Islet precursor cell (in vitro differentiated cells): ENCODE results near the gene CALU.

Experiments
- DNase-seq: peaks from one replicate; pipeline ENCODE4 v3.0.0-alpha.2; 2018

The CALU gene

DNA sequence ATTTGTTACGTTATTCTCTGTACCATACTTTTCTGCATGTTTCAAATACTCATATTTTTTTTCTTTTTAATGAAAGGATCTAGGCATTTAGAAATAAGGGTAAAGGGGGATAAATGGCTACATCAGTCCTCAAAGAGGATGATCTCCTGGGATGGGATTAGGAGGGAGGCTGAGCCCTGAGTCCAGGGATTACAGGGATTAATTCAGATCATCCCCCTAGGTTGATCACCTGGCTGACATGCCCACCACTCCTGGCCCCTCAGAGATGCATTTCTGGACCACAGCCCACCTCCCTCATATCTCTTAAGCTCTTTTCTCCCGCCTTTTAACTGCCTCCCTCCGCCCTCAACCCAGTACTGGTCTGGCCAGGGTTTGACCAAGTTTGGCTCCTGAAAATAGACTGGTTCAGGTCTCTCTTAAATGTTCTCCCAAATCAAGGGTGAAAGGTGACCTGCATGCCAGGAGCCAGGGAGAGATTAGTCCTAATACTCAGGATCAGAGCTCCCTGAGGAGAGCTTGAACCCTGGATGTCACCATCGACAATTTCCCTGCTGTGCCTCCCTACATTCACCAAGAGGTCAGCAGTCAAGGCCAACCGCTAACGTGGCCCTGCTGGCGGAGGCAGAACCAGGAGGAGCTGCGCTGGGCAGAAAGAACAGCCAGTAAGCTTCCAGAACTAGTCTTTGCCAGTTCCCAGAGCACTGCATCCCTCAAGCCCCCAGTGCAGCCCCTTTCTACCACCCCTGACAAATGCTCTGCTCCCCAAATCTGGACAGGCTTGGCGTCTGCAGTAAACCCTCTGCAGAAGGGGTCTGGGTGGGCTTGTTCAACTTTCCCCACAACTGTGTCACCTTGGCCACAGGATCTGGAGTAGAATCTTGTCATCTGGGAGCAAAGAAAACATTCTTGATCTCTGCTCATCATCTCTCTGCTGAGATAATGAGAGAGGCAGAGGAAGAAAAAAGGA, 49.6 kb downstream of the CALU start:
- DNase-seq, result no peak

DNA sequence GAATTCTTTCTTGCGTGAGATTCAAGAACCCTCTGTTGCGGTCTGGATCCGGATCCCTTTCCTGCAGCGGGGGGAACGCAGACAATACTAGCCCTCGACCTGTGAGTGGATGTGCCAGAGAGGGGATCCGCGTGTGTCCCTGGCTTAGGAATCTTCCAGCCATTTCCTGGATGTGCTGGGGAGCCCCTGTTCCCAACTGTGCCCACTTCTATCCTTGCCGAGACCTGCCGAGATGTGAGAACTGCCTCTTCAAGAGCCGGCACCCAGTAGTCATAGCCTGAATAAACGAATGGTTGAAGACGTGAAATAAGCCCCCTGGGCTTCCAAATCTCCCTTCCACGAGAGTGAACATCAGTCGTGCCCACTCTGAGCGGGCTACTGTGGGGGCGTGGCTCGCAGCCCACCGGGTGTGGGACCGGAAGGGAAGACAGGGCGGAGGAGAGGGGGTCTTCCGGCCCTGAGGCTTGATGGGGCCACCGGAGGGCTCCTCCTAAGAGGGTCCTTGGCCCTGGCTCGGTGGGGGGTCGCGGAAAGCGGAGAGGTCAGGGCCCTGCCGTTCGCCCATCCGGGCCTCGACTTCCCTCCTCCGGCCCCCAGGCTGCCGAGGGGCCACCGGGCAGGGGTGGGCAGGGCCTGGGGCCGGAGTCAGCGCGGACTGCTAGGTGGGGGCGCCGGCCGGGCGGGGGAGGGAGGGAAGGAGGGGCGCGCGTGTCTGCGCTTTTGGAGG, 51.3 kb downstream of the CALU start:
- DNase-seq, result no peak

DNA sequence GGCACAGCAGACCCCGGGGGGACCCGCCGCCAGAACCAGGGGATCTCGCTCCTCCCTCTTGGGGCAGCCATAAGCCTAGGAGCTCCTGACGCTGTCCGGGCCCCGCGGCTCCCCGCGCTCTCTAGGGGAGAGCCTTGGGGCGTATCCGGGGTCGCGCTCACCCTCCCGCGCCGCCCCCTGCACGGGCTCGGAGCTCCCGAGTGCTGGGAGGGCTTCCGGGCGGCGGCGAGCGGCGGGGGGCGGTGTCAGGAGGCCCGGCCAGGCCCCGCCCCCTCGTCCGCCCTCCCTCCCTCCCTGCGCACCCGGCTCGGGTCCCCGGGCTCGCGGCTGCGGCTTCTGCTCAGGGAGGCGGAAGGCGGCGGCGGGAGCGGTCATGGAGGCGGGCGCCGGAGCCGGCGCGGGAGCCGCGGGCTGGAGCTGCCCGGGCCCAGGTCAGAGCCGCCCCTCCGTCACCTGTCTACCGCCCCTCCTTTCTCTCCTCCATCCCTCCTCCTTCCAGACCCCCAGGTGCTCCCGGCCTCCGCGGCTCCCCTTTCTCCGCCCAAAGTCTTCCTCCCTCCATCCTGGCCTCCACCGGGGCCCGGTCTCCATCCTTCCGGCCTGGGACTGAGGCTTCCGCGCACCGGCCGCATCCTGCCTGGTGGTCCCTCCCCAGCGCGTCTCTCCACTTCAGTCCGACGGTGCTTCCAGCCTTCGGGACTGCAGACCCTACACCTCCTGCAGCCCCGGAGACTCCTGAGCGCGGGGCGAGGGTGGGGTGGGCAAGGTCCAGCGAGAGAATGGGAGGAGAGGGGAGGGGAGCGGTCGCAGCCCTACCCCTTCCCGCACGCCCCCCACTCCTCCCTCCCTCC, 52.2 kb downstream of the CALU start, which contains the start of gene CCDC136:
TSS of gene CCDC136 (plus strand) at position 848 of the 851 bp plus-strand sequence. CDS start 444 bp downstream, outside the sequence.
- DNase-seq, result peak; percentile 87

DNA sequence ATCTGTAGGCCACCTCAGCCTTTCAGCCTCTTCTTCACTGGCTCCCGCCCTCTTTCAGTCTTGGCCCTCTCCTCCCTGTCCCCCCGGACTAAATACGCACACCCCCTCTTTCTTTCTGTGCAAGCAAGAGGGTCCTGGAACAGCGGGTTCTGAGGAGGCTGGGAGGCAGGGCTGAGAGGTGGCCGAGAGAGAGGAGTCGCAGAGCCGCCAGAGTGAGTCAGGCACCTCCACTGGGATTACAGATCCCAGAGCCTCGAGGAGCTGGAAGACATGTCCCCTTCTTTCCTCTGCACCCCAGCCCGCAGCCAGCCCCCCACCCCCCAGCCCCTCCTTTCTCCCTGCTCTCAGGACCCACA, 52.8 kb downstream of the CALU start:
- no peak for DNase-seq

DNA sequence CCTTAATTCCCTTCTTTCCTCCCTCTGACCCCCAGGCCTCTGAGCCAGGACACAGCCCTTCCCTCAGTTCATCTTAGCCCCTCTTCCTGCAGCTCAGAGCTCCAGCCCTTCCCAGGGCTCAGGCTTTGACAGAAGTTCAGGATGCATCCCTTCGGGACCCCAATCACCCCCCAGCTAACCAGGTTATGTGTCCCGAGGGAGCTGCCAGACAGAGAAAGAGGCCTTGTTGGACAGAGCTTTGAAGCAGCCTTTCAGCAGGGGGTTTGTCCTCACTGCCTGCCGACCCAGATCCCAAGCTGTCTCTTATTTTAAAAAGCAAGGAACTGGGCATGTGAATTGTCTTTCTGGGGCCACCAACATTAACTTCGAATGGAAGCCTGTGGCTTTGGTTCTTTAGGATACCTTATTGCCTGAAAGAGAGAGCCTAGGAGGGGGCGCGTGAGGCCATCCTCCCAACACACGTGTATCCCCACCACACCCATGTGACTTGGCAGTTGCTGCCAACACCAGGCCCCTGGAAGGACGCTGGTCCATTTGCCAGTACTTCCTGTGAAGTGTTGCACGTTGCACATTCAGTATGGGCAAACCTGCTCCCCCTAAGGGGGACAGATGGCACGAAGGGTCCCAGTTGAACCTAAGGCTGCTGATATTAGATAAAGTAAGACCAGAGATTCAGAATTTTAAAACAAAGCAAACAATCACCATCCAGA, 53.5 kb downstream of the CALU start:
- DNase-seq, result no peak

DNA sequence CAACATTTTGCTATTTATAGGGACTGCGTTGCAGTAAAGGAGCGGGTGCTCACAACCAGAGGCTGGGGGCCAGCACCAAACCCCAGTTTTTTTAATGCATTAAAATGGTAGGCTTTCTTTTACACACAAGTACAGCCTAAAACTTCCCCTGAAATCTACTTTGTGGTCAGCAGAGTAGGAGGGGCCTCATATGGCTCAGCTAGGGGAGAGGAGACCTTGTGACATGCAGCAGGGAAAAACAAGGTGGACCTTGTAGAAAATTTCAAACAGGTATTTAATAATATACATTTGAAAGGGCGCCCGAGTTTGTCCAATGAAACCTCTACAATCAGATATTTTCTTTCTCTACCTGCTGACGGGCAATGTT, 54.0 kb downstream of the CALU start:
- DNase-seq, result no peak

DNA sequence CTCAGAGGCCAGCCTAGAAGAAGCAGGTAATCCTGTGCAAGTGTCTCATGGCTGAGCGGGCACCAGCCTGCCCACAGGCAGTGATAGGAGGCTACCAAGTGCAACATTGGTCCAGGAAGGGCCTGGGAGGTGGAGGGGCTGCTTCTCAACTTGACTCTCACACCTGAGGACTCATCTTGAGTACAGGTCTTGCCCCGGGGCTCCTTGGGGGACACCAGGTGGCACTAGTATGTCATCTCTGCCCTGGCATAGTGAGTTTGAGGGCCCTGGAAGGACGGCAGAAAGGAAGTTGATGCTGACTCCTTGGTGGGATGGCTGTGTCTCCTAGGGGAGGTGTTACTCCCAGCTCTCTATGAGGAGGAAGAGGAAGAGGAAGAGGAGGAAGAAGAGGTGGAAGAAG, 54.9 kb downstream of the CALU start:
- no peak for DNase-seq

DNA sequence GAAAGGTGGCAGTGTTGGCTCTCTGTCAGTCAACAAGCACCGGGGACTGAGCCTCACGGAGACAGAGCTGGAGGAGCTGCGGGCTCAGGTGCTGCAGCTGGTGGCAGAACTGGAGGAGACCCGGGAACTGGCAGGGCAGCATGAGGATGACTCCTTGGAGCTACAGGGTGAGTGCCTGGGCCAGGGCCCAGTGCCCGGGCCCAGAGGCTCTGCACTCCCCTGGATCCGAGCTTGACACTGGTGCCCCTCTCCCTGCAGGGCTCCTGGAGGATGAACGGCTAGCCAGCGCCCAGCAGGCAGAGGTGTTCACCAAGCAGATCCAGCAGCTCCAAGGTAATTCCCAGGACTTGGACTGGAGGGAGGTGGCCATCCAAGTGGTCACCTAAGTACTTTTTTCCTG, 55.3 kb downstream of the CALU start:
- no peak for DNase-seq

DNA sequence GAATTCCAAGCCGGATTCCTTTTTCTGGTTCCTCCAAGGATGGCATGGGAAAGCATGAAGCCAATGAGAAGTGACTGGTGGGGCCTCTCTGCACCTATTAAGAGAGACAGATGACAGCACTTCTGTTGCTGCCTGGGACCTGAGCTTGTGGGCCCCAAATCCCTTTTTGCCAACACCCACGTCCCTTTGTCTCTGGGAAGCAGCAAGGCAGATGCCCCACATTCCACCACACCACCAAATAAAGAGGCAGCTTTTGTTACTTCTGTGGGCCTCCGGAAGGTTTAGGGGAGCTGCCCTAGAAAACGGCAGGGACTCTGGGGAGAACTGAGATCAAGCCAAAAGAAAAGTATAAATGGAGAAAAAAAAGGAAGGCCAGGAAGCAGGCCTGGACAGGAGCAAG, 56.0 kb downstream of the CALU start:
- DNase-seq, result peak; percentile 31

DNA sequence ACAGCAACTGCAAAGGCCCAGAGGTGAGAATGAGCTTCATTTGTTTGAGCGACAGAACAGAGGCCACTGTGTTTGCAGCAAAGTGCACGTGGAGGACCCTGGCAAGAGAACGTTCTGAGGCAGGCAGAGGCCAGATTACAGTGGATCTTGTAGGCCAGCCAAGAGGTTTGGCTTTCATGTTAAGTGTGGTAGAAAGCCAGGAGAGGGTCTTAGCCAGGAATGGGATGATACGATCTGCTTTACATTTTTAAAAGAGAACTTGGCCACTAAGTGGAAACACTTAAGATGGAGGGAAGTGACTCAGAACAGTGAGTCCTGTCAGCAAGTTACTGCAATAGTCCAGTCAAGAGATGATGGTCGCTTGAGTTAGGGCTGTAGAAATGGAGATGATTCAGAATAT, 57.2 kb downstream of the CALU start:
- no peak for DNase-seq

DNA sequence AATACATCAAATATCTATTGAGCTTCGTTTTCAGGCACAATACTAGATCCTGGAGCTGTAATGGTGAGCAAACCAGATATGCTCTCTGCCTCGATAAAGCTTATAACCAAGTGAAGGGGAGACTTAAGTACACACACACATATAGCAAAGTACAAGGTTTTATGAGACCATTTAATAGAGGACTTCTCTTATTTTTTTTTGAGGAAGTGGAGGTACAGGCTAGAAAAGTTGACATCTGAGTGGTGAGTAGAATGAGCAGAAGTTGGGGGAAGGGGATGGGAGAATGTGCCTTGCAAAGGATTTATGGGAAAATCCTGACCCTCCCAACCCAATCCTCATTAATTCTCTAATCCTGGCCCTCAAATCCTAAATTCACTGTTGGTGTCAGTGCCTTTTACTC, 60.3 kb downstream of the CALU start:
- DNase-seq, result no peak

DNA sequence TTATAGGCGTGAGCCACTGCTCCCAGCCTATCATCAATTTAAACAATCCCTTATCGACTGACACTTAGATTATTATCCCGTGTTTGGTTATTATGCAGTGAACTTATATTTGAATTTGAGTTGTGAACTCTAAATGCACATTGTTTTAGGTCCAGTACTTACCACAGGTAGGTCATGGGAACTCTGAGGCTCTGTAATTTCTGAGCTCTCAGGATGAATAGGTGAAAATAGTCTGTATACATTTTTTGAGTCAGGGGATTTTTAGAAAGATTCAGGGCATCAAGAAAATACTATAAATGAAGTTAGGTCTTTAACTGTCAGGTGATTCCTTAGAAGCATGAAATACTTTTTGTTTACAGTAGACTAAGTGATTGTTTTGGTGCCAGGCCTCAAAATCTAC, 61.4 kb downstream of the CALU start:
- no peak for DNase-seq

DNA sequence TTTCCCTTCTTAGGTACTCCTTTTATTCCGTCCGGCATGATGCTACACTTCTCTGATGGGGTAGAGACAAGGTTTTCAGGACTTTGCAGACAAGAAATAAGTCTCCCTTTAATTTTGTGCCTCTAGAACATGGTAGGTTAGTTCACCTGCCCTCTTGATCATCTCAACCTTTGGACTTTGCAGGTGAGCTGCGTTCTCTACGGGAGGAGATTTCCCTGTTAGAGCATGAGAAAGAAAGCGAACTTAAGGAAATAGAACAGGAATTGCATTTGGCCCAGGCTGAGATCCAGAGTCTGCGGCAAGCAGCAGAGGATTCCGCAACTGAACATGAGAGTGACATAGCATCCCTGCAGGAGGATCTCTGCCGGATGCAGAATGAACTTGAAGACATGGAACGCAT, 61.8 kb downstream of the CALU start:
- DNase-seq, result no peak

DNA sequence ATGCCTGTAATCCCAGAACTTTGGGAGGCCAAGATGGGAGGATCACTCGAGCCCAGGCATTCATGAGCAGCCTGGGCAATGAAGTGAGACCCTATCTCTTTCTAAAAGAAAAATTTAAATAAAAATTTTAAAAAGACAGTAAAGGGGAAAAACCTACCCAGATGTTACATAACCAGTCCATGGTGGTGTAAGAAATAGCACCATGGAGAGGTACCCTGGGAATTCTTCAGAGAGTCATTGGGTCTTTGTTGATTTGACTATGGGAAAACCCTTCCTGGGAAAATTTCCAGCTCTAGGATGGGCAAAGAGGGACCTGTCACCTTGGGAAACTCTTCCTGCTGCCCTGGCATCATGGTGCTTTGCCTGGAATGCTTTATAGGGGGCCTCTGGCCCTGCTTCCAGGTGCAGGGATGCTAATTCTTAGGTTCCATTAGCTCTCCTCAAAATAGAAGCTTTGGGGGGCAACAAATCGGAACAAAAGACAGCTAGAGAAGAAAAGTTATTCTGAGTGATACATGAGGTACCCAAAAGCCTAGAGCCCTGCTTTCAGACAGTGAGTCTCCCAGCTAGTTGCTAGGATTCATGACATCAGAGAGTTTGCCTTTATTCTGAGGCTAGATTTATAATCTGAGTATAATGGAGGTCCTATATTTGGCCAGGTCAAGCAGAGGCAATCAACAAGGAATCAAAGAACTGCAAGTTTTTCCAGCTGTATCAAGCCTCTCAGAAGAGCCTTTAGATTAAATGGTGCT, 62.7 kb downstream of the CALU start:
- no peak for DNase-seq

DNA sequence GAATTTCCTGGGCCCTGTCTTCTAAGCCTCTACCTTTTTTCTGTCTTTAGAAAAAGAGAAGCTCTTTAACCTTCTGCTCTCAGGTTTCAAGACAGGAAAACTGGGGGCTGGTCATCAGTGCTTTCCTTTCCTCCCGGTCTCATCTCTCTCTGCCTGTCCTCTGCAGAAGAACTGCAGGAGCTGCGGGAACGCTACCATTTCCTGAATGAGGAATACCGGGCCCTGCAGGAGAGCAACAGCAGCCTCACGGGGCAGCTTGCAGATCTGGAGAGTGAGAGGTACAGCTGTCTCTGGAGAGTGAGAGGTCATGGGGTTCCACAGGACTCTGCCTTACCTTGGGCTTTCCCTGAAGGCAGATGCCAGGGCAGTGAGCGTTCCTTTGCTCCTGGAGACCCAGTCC, 65.3 kb downstream of the CALU start:
- DNase-seq, result no peak

DNA sequence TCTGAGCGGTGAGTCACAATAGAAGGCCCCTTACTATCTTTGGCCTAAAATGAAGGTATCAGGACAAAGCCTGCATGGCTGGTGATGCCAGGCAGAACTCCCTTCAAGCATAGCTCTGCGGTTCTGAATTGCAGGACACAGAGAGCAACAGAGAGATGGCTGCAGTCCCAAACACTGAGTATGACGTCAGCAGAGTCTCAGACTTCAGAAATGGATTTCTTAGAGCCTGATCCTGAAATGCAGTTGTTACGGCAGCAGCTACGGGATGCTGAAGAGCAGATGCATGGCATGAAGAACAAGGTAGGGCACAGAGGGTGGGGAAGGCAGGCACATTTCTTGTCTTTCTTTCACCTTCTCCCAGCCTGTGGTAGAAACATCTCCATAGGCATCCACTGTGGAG, 66.1 kb downstream of the CALU start:
- DNase-seq, result no peak

DNA sequence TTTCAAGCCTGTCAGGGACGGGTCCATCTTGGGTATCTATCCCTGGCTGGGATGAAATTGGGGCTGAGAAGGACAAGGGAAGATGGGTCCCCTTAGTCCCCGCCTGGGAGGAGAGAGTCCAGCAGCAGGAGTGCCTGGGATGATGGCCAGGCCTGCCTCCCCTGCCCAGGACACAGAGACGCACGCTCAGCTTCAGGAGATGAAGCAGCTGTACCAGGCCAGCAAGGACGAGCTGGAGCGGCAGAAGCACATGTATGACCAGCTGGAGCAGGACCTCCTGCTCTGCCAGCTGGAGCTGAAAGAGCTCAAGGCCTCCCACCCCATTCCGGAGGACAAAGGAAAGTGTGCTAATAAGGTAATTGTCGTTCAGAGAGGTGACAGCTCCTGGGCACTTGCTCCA, 68.0 kb downstream of the CALU start:
- no peak for DNase-seq

DNA sequence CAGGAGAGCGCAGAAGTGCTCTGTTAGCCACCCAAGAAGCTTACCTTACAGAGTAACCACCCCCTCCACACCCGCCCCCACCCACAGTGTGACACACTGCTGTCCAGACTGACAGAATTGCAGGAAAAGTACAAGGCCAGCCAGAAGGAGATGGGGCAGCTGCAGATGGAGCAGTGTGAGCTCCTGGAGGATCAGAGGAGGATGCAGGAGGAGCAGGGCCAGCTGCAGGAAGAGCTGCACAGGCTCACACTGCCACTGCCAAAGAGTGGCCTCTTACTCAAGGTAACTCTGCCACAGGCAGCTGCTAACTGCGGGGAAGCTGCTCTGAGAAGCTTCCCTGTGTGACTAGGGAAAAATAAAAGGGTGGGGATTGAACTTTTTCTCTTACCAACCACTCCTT, 70.2 kb downstream of the CALU start:
- no peak for DNase-seq

DNA sequence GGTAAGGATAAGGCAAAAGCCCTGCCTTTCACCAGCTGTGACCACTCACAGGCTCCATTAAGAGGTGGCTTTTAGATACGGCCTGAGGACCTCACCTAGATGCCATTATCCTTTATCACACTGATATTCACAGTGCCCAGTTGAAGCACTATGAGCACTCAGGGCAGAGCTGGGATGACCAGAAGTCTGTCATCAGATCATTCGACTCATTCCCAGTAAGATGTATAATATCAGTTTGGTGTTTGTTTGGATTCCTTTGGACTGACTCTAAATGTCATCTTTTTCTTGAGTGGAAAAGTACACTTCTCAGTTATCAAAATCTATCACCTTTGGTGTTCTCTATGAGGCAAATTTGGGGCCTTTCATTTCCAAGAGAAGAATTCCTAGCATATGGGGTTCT, 71.3 kb downstream of the CALU start:
- DNase-seq, result no peak

DNA sequence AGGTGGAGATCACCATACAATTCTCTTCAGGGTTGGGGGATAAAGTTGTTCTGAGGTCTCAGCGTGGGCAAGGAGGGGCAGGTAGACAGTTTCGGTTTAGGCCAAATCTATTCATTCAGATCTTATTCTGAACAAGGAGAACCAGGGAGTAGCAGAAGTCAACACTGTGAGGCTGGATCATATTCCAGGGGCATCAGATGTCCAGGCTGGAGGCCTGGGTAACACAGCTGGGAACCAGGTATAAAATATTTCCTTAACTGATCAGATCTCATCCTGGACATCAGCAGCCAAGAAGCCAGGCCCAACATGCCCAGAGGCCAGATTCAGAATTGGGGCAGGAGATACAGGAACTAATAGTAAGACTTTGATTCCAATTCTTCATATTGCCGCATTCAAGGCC, 71.8 kb downstream of the CALU start:
- DNase-seq, result no peak

DNA sequence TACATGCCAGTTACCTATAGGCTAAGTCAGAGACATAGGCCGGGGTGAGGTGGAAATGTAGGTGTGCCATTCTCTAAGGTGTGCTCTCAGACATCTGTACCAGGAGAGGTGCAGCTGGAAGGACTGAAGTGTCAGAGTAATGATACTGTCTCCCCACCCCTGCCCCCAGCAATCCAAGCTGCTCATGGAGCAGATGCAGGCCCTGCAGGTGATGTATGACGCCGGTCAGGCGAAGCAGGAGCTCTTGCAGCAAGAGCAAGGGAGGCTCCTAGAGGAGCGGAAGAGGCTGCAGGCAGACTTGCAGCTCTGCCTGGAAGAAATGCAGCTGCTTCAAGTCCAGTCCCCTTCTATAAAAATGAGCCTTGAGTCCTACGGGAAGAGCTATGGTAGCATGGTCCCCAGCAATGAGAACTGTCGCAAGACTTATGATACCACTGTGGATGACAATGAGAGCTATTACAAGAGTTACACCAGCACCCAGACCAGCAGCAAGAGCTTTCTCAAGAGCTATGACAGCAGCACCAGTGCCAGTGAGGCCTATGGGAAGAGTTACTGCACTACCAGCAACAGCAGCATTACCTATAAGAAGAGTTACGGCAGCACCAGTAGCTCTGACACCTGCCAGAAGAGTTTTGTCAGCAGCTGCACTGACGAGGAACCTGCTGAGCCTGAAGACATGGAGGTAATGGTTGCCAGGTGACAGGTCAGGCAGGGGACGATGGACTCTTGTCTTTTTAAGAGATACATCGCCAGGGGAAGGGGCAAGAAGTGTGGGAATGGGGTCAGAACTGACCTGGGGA, 72.7 kb downstream of the CALU start:
- no peak for DNase-seq
